Right lung (tissue), 5 donors: ENCODE measurements around the gene ADCY1. TPM values are rescaled to one million over a fixed set of nuclear protein-coding genes. Genes with fewer than 3 reads are reported as not detected.

Experiments
- DNase-seq, 2 donors: peaks; one replicate each; pipeline ENCODE4 v3.0.0-alpha.2; 2013
- polyA plus RNA-seq, 5 donors: library from polyadenylated mRNA; unstranded; fragments of 120-200 nt; gene quantifications; one replicate each; pipeline versions ENCODE4 v1.2.1 to v1.2.3, GENCODE V29; 2013; ENCODE audit warnings: inconsistent platforms in 1 of 5, low replicate concordance in 1 of 5; ENCODE audit not compliant: insufficient read length in 5 of 5, insufficient read depth in 1 of 5

Gene ADCY1
- polyA plus RNA-seq, 5 donors, result 1.9 to 2.9 (median 2.3) TPM

GRCh38 chr7:45663965-45664633 is 89.9 kb downstream of the ADCY1 start:
- no peak for DNase-seq

GRCh38 chr7:45665172-45665571 is 91.0 kb downstream of the ADCY1 start:
- no peak for DNase-seq

- DNase-seq, result no peak
Measured at GRCh38 chr7:45670227-45670626, 96.1 kb downstream of the ADCY1 start.

- no peak for DNase-seq
Measured at GRCh38 chr7:45670717-45671116, 96.5 kb downstream of the ADCY1 start.

- no peak for DNase-seq
Measured at GRCh38 chr7:45677311-45677900, 103.2 kb downstream of the ADCY1 start.

- DNase-seq, result no peak
Measured at GRCh38 chr7:45679516-45679915, 105.3 kb downstream of the ADCY1 start.

- DNase-seq, result no peak
Measured at GRCh38 chr7:45680776-45681175, 106.6 kb downstream of the ADCY1 start.

- DNase-seq, result no peak
Measured at GRCh38 chr7:45681596-45682357, 107.6 kb downstream of the ADCY1 start.

- no peak for DNase-seq
Measured at GRCh38 chr7:45682358-45682735, 108.2 kb downstream of the ADCY1 start.

GRCh38 chr7:45682836-45683555 is 108.8 kb downstream of the ADCY1 start:
- no peak for DNase-seq

GRCh38 chr7:45683556-45684148 is 109.5 kb downstream of the ADCY1 start:
- no peak for DNase-seq

GRCh38 chr7:45684910-45685618 is 110.9 kb downstream of the ADCY1 start:
- no peak for DNase-seq

GRCh38 chr7:45685619-45686240 is 111.6 kb downstream of the ADCY1 start:
- no peak for DNase-seq

- DNase-seq, result no peak
Measured at GRCh38 chr7:45686441-45687184, 112.4 kb downstream of the ADCY1 start.

GRCh38 chr7:45687185-45687560 is 113.0 kb downstream of the ADCY1 start:
- DNase-seq, result no peak

- no peak for DNase-seq
Measured at GRCh38 chr7:45687721-45688120, 113.6 kb downstream of the ADCY1 start.

- DNase-seq, result no peak
Measured at GRCh38 chr7:45688382-45688781, 114.2 kb downstream of the ADCY1 start.

GRCh38 chr7:45689011-45689796 is 115.0 kb downstream of the ADCY1 start:
- no peak for DNase-seq
